Muscle of back (tissue), 11 donors: Measurements from ENCODE around the gene PDXK. TPM values are rescaled to one million over a fixed set of nuclear protein-coding genes. Genes with fewer than 3 reads are reported as not detected.

Experiments used
- DNase-seq, 3 donors: peaks; one replicate each; pipeline versions ENCODE4 v3.0.0 to v3.0.0-alpha.2; 2013
- polyA plus RNA-seq, 10 donors: library from polyadenylated mRNA; unstranded; fragments of 120-200 nt; gene quantifications; one replicate each; pipeline ENCODE4 v1.2.1, GENCODE V29; 2013; ENCODE audit not compliant: insufficient read length in 10 of 10

PDXK gene
- polyA plus RNA-seq, 10 donors = 18.1 to 31.3 (median 24.0) TPM

DNA sequence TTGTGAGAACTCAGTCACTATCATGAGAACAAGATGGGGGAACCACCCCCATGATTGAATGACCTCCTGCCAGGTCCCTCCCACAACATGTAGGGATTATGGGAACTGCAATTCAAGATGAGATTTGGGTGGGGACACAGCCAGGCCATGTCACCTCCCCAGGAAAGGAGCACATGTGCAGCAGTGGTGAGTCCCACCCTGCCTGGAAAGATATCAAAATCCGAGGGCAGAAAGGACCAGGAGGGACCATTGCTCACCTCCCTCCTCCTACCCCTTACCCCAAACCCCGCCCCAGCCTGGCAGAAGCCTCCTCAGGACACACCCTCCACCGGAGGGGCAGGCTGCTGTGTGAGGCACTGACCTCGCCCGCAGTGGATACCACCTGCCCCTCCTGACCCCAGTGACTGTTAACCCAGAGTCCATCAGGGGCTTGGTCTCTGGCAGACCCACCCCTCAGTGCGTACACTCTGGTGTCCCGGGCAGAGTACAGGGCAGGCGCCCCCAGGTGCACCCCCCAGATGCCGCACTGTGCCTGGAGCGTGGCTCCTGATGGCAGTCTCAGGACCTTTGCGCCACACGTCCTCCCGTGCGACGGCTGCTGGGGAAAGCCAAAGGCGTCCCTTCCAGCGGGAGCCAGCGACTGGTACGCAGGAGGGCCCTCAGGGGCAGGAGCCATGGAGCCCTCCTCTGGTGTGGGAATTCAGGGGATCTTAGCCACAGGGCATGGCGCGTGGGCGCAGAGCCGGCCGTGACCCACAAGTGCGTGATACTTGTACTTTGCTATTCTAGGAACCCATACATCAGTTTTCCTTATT, 20.9 kb downstream of the PDXK start:
- no peak for DNase-seq

DNA sequence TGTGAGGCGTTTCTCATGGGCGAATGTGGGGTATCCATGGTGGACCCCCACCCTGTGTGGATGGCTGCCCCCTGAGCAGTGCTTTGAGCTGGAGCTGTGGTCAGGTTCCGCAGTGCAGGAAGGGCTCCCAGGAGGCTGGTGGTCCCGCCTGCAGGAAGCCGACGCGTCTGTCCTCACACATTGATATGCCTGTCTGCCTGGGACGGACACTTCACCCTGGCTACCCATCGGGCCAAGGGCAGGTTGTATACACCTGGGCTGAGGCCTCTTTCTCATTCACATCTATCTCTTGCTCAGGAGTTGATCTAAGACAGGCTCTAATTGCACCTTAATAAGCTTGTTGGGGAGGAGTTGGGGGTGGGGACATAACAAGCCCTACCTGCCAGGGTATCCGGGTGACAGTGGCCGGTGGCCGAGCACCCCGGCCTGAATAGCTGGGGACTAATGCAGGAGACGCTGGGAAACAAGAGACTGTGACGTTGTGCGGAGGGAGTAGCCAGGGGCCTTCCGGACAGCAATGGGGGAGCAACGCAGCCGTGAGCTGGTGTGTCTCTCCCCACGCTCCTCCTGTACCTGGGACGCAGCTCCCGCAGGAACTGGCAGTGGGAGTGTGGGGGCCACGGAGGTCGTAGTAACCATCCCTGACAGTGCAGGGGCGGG, 21.7 kb downstream of the PDXK start:
- peak in 1 of 3 donors; percentile 77 for DNase-seq

DNA sequence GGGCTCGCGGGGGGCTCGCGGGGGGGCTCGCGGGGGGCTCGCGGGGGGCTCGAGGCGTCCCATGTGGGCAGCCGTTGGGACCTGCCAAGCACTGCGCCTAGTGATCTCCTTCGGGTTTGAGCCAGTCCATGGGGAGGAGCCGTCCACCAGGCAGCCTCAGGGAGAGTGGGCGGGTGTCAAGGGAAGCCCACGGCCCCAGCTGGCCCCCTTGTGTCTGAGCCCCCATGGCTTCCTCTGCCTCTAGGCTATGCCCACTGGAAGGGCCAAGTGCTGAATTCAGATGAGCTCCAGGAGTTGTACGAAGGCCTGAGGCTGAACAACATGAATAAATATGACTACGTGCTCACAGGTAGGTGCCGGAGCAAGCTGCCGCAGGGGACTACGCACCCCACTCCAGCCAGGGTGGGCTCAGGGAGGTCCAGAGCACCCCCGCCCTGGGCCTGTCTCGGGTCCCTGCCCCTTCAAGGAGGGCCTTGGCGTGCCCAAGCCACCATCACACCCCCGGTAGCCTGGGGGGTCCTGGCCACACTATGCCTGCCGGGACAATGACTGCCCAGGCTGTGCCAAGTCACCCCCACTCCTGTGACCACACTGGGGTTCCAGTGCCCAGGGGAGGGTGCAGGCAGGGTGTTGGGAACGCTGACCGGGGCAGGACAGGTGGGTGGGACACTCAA, 22.6 kb downstream of the PDXK start:
- no peak for DNase-seq

DNA sequence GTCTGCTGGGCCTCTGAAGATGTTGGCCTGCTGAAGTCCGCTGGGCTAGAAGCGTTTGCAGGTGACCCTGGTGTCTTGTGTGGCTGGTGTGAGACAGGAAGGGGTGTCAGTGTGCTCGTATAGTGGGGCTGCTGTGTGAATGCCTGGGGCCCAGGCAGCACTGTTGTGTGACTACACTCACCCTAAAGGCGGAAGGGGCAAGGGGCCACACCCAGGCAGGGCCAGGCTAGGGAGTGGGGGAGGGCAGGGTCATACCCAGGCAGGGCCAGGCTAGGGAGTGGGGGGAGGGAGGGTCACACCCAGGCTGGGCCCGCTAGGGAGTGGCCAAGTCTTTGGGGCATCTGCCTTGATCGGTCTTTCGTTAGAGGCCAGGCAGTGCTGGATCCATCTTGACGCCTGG, 25.0 kb downstream of the PDXK start:
- DNase-seq = no peak

DNA sequence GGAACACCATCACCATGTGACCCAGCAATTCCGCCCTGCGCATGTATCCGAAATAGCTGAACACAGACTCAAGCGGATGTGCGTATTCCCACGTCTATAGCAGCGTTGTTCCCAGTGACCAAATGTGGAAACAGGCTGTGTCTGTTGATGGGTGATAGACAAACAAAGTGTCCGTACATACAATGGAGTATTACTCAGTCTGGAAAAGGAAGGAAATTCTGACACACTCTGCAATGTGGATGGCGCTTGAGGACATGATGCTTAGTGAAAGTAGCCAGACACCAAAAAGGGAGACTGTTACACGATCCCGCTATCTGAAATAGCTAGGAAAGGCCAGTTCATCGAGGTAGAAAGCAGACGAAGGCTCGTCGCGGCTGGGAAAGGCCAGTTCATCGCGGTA, 25.8 kb downstream of the PDXK start:
- DNase-seq = no peak

DNA sequence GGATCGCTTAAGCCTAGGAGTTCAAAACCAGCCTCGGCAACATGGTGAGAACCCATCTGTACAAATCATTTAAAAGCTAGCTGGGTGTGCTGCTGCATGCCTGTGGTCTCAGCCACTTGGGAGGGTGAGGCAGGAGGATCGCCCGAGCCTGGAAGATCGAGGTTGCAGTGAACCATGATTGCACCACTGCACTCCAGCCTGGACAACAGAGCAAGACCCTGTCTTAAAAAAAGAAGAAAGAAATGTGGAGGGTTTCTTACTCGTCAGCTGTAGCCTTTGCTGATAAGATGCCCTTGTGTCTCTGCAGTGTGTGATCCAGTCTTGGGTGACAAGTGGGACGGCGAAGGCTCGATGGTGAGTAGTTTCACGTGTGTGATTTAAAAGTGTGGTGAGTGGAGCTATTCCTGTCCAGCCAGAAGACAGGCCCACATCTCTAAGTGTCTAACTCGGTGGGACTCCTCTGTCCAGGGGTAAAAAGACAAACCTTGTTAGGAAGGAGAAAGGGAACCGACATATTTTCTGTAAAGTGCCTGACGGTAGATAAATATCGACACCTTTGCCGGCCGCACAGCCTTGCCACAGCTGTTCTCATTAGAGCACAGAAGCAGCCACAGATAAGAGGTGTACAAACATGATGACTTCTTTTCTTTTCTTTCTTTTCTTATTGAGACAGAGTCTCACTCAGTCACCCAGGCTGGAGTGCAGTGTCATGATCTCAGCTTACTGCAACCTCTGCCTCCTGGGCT, 27.0 kb downstream of the PDXK start:
- DNase-seq = no peak

DNA sequence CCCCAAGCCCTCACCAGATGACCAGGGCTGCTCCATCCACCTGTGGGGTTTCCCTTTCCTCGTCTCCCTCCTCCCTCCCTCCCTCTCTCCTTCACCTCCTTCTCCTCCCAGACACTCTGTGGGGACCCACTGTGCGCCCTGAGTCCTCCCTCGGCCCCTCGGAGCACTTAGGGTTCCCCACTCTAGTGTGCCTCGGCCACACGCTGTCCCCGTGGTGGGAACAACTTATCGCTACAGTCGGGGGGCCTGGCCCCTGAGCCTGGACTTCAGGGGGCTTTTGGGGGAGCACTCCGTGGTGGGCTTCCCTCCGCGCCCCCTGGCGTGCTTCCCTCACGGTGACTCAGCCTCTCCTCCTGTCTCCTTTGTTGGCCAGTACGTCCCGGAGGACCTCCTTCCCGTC, 29.7 kb downstream of the PDXK start:
- no peak for DNase-seq

DNA sequence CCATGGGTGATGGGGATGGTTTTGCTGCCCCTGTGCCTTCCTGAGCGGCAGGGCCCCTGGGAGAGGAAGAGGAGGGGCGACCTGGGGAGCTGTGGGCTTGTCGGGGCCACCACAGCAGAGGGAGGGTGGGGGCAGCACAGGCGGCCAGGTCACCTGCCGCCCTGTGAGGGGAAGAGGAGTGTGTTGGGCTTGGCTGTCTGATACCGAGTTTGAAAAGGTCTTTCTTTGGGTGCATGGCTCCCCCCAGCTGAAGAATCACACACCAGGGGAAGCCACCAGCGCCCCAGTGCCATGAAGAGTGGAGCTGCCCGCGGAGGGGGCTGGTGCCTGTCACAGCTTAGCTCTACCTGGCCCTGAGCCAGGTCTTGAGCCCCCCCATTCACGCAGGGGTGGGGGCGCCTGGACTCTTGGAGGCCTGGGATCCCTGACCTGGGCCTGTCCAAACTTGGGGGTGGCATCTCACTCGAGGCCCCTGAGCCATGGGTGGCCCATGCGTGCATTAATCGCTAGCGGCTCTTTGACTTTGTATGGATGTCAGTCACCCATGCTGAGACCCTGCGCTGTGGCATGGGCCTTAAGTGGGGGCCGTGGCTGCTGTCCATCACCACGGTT, 30.8 kb downstream of the PDXK start:
- no peak for DNase-seq

DNA sequence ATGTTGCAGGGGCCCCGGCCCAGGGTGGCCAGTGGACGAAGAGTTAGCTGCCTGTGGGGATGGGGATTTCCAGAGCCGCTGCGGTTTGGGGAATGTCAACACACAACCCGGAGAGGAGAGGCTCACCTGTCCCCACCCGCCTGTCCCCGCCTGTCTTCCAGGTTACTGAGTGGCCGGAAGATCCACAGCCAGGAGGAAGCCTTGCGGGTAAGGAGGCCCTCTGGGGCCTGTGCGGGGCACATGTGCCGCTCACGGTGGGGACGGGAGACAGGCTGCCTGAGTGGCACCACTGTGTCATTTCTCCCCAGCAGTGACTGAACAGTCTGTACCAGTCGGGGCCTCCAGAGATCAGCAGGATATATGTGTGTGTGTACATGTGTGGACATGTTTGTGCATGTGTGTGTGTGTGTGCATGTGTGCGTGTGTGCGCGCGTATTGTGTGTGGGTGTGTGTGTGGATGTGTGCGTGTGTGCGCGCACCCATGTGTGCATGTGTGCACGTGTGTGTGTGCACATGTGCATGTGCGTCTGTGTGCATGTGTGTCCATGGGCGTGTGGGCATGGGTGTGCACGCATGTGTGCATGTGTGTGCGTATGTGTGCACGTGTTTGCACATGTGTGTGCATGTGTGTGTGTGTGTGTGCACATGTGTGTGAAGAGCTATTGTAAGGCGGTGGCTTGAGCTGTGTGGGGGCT, 31.6 kb downstream of the PDXK start:
- DNase-seq = no peak

DNA sequence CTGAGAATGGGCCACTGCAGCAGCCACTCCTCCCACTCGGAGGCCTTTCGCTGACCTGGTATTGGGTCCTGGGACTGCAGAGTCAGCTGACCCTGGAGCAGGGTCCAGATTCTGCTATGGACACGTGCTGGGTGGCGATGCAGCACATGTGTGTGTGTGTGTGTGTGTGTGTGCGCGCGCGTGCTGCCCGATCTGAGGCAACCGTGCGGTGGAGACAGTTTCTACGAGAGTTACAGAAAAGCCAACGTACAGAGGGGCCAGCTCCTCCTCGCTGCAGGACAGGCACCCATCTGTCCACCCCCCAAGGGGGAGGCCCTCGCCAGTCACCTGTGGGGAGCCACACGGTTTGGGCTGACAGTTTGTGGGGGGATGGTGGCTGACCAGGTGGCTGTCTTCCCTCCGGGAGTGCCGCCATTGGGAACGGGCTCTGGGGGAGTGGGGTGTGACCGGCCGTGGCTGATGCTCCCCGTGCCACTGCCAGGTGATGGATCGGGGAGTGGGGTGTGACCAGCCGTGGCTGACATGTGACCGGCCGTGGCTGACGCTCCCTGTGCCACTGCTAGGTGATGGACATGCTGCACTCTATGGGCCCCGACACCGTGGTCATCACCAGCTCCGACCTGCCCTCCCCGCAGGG, 33.1 kb downstream of the PDXK start:
- no peak for DNase-seq

DNA sequence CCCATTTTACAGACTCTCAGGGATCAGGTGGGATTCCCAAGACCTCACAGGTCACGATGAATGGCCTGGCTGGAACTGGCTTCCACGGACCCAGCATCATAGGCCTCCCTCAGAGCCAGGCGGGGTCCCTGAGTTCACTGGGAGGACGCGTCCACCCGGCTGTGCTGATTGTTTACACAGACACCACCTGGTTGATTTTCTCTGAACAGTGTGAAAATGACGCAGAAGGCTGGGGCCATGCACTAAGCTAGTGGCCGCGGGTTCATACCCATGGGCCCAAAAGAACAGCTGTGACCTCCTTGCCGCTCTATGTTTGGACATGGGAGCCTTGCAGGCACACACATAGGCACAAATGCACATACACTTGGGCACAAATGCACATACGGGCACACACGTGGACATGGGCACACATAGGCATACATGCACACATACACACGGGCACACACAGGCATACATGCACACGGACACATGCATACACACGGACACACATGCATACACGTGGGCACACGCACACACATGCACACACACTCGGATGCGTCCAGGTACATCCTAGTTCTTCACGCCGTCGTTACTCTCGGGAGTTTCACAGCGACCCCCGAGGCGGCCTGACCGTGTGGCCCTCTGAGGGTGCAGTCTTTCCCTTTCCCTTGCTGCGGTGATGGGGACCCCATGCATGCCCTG, 34.0 kb downstream of the PDXK start:
- DNase-seq = no peak

DNA sequence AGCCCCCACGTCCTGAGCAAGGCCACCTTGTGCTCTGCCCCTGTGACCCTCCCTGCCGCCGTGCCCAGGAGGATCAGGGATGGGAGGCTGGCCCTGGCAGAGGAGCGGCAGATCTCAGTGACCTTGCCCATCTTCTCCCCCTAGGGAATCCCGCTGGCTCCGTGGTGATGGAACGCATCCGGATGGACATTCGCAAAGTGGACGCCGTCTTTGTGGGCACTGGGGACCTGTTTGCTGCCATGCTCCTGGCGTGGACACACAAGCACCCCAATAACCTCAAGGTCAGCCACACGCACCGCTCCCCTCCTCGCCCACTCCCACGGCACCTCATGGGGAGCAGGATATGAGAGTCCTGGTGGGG, 34.5 kb downstream of the PDXK start:
- DNase-seq = no peak

DNA sequence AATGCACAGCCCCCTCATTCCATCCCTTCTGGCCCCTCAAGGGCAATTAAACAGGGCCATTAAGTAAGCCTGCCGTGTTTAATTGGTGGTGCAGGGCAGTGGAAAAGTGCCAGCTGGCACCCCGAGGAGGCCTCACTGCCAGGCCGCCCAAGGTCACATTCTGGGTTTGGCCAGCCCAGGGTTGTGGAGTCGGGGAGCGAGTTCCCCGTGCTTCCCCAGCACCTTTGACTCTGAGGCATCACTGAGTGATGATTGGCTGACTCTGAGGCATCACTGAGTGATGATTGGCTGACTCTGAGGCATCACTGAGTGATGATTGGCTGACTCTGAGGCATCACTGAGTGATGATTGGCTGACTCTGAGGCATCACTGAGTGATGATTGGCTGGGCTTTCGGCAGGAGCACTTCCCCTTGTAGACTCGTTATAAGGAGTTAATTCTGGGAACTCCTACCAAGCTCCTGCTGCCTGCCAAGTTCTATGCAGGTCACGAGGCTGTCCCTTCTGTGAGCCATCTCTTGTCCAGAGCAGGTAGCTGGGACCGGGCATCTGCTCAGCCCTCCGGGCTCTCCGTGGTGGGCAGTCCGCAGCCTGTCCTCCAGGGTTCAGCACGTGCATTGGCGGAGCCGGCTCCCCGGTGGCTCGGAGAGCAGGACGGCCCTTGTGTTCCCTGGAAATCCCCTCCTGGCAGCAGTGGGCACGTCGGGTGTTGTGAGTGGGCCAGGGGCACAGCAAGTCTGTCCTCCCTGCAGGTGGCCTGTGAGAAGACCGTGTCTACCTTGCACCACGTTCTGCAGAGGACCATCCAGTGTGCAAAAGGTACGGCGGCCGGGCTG, 36.2 kb downstream of the PDXK start:
- DNase-seq = no peak

DNA sequence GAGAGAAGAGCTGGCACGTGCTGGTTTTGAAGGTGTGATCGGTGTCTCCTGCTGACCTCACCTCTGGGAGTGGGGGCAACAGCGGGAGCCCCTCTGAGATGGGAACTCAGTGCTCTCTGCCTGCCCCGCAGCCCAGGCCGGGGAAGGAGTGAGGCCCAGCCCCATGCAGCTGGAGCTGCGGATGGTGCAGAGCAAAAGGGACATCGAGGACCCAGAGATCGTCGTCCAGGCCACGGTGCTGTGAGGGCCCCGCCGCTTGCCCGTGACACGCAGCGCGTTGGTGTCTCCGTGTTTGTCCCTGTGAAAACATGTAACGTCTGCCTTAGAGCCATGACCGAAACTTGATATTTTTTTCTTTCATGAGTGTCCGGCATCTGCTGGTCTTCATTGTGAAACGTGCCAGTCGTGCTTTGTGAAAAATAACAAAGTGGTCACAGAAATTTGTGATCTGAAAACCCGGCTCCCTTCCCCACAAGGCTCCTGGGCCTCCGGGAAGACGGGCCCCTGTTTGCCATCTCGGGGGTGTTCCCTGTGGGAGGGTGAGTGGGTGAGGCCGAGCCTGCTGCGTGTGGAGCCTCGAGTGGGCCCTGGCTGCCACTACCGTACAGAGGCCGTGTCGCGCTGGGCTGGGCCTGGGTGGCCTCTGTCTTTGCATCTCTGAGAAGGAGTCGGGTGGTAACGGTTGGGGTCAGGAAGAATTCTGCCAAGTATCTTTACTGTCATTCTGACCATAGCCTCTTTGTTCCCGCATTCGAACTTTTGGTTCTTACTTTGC, 37.1 kb downstream of the PDXK start:
- DNase-seq = no peak

DNA sequence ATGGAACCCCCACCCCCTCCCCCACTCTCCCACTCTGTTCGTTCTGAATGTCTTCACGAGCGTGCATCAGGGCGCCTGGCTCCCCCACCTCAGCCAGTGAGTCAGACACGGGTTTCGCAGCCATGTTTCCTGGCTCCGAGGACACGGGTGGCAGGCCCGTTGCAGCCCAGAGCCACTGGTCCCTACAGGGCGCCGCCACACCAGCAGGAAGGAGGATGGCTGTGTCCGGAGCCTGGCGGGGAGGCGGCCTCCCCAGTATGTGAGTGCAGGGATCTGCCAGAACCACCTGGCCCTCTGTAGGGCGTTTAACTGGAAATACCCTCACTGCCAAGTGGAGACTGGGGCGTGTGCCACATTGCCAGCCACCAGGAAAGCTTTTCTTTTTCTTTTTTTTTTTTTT, 38.7 kb downstream of the PDXK start:
- DNase-seq = no peak

DNA sequence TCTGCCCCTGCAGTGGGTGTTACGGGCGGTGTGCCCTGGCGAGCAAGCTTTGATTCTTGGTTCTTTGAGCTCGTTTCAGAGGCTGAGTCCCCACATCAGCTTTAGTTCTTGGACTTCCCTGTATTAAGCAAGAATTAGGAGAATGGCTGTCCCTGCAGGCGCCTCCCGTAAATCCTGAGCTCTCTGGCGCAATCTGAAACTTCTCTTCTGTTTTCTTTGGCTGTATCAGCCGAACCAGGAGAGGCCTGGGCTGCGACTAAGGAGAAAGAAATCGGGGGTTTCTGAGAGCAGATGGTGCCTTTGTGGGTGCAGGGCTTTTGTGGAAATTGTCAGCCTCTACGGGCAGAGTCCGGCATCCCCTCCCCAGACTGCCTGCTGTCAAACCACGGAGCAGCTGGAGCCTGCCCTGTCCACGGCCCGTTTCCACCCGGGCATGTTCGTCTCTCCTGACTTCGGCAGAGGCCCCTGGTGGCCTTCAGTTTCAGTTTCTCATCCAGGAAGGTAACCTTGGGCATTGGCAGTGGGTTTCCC, 39.2 kb downstream of the PDXK start:
- peak; percentile 33 to 82 (median 46) for DNase-seq

DNA sequence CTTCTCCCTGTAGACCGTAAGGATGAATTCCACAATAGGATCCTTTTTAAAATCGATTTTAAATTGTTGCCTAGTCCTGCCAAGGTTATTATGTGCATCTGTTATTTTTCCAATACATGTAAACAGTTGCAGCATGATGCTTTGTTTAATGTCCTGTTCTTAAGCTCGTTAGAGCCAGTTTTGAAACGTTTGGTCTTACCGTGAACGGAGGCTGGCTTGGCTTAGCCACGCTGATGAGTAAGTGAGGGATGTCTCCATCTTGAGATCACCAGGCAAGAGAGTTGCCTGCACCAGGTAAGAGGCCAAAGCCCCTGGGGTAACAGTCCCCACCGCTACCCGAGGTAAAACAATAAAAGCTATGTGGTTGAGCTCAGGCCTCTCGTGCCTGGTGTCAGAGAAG, 39.9 kb downstream of the PDXK start:
- DNase-seq = no peak

DNA sequence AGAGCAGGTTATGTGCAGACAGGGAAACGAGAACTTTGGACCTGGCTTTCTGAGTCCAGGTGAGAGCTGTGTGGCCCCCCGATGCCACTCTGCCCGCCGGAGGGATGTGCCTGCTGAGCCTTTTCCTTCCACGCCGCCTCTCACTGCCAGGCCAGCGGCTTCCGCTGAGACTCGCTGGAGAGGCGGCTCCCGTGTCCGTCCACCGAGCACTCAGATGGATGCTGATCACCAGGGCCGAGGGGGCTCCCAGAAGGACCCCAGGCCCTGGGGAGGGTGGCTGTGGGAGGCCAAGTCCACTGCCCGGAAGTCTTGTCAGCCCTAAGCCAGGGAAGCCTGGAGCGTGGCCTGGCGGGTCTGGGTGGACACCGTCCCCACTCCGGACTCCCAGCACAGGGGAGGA, 40.7 kb downstream of the PDXK start:
- DNase-seq = no peak
